T-helper 2 cell treated with Interferon-gamma antibody and Interleukin-4, amounts not matched to agents 100 ng/mL and 5 ng/mL, for 36 hours (primary cell): ENCODE measurements around the gene MAP3K7CL. TPM values are rescaled to one million over a fixed set of nuclear protein-coding genes. Genes with fewer than 3 reads are reported as not detected.
"Not testable (repeated sequence)": the region's sequence is repeated elsewhere in the genome, so short reads cannot be mapped to it uniquely, and the experiment has no call there.

ENCODE experiments used
- intact Hi-C: fragments of 100-400 bp; cut with micrococcal nuclease; formaldehyde crosslinking; loops from one replicate; pipeline ENCODE4 v1.15.1; 2023
- total RNA-seq: library from RNA; stranded (reverse); gene quantifications from 2 replicates; pipeline ENCODE4 v1.2.3, GENCODE V29; 2022

MAP3K7CL gene
- total RNA-seq, 1 donor from 2014 or later, result 5.1 TPM

DNA sequence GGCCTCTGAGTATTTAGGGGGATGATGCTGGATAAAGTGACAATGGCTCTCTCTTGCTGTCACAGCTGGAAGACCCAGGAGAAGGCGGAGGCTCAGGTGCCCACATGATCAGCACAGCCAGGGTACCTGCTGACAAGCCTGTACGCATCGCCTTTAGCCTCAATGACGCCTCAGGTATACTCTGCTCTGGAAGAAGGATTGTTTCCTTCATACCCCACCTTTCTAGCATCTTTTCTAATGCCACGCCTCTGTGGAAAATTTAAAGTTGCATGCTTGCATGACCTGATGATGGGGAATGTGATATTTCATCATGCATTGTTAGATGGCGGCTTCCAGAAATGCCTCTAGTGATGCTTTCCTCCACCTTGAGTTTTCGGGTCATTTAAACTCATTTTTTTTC is 2.8 kb downstream of the MAP3K7CL start:
- intact Hi-C loops, result no loop called here

DNA sequence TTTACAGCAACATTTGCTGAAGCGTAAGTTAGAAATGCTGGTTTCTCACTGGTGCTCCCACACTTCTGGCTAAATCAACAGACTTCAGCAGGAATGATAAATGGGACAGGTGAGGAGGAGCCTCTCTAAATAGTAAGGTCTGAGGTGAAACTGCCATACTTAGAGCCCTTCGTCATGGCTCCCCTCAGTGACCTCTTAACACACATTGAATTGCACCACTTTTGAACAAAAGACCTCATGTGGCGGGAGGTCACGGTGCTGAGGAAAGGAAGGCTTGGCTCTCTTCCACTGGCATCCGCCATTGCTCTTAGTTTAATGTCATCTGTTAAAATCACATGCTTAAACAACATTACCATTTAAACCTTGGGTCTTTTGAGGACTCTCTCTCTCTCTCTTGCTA is 3.4 kb downstream of the MAP3K7CL start:
- intact Hi-C loops, result no loop called here

DNA sequence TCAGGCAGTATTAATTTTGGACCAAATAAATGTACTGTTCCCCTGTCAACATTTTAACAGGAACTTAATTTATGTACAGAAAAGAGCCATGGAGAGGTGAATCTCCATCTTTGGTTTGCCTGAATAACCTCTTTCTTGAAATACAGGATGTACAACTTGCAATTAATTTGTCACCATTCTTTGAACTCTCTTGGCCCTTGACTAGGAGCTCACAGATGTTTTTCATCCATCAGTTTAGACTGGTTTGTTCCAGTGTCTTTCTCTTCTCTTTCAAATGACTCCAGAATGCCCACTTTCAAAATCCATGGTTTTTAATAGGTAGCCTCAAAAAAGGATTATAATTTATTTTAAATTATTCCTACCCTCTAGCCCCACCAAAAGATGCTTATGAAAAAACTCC is 5.0 kb downstream of the MAP3K7CL start:
- intact Hi-C loops, result no loop called here

DNA sequence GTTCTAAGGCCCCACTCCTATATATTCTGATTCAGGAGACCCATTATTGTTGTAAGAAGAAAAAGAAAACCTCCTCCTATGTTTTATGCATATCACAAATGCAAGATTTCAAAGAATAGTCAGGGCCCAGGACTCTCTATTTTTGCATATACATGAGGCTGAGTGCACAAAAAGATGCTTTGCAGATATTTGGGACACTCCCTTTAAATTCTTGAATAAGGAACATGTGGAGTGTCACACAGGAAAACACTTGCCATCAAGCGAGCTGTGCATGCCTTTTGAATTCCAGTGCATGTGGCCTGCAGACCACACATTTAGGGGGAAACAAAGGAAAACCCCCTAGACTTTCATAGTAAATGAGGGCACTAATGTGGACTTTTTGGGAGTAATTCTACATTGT is 5.6 kb downstream of the MAP3K7CL start:
- intact Hi-C loops, result no loop called here

DNA sequence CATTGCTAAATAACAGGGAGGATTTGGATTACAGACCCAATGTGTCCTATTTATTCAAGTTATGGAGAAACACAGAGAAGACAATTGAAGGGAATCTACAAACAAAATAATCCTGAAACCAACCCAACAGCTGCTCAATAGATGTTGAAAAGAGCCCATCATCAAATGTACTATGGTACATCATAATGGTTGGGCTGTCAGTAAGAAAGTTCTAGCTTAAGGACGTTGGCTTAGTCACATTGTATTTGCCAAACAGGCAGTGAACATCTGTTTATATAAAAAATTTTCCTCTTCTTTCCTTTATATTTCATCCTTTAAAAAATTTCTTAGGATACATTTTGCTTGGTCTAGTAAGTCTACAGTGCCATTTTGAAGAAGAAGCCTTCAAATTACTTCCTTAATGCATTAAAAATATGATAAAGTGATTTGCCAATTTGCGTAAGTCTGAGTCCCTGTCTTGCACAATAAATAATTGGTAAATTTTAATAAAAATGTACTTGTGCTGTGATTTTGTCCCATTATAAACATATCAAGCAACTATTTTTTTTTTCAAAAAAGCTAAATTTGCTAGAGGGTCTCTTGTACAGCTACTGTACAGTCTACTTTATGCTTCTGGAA is 14.4 kb downstream of the MAP3K7CL start:
- intact Hi-C loops, result no loop called here

DNA sequence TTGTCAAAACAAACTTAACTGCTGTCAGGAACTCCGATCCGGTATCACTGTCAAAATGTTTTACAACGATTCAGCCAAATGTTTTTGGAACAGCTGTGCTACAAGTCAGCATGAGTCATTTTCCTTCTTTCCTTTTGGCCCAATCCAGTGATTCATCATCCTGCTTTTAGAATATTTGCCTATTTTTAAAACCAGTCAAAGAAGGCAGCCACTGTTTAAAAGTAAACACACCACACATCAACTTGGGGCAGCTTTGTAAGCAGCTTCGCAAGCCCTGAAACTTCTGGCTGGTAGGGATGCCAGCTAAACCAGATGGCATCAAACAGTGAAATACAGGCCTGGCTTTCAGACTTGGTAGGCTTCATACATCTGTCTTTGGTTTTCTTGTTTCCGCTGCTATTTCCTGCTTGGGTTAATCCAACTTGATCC is 14.9 kb downstream of the MAP3K7CL start:
- intact Hi-C loops, result no loop called here

DNA sequence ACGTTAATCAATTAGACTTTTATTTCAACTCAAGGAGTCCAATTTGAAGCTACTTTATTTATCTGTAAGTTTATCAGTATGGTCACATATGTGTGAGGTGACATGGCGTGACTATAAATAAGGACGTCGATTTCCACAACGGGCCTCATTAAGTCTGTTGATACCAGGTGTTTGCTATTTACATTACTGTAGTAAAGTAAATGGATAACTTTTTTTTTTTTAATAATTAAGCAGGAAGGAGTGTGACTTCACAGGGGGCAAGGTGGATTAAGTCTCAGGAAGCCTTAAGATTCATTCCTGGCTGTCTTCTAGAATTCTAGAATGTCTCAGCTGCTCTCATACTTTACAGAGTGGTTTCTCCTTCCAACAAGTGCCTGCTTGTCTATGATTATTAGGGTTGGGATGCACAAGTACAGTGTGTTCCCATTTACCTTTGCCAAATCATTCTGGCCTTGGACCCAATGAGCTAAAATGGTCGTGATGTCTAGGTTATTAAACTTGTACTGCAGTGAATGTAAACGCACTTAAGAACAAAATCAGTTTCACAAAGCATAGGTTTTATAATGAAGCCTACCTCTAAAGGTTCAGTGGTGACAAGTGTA is 15.5 kb downstream of the MAP3K7CL start:
- intact Hi-C loops, result no loop called here

DNA sequence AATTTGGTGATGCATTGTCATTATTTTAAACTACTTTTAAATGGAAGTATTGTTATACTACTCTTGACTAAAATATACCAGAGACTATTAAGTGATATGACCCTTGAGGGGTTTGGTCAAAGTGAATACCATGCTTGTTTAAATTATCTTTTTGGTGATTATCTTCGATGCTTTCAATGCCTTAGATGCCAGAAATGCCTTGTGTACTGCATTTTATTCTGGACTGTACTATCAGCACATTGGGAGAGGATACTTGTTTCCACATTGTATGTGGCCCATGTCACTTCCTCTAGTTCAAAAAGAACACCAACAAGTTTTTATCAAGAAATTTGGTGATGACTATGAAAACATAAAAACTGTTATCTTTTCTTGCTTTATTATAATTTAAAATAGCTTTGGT is 16.3 kb downstream of the MAP3K7CL start:
- intact Hi-C loops, result no loop called here

DNA sequence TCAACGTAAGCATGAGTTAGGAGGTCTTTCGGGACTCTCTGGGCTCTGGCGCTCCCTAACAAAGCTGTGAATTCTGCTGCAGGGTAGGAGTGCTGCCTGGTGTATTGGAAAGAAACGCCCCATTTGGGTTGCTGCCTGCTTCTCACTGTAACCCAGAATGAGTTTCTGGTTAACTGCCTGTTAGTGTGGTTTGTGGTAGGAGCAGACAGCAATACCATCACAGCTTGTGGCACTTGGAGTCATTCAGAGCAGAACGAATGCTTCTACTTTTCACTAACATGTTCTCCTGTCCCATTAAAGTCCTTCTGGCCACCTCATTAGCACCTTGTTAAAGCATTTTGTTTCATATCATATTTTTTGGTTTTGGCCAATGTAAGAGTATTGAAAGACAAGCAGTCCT is 18.1 kb downstream of the MAP3K7CL start:
- intact Hi-C loops, result no loop called here

DNA sequence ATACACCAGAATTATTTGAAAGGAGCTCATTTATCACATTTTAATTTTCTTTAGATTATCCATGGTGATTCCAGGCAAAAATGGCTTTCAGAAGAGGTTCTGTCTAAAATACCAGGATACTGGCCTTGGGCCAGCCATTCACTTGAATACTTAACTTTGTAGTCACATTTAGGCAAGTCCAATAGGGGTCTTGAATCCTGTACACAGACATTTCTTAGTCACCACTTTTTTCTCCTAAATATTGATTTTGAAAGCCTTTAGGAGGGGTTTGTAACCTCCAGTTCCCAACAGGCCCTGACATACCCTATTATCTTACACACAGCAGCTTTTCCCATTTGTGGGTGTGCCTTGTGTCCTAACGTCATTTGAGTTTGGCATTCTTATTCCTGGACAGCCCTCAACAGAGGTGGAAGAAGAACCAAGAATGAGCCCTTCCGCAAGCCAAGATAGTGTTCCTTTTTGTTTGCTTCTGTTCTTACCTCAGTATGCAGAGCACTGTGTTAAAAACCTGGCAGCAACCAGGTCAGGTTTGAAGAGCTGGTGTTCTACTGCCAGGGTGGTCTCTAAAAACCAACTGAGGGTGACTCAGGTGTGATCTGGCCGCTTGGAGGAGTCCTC is 19.5 kb downstream of the MAP3K7CL start:
- intact Hi-C loops, result no loop called here

DNA sequence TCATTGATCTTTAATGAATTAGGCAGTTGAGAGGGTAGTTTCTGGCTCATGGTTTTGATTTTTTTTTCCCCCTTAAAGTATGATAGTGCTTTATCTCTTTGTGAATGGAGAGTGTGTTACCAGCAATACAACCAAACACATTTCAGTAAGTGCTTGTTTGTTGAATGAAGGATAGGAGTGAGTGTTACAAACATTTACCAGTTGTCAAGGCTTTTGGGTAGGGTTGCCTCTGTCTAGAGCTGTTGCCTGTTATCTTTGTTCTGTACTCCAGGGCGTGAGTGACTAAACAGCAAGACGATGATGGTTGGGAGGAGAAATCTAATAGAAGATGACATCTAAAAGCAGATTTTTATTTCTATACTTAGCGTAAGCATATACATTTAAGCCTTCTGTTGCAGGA is 21.5 kb downstream of the MAP3K7CL start:
- intact Hi-C loops, result no loop called here

DNA sequence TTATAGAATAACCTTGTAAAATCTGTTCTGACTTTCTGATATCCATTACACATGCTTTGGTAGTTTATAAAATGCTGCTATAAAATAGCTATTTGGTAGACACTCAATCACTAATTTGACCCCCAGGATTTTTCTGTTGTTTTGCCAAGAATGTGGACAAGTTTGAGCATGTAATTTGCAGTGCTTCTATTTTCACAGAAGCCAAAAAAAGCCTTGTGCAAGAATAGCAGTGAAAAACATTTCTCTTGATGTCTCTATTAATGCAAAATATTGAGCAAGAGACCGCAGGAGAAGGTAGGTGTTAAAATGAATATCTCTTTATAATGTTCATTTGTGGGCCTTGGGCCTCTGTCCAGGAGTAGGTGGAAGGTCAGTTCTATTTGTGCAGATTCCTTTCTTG is 22.5 kb downstream of the MAP3K7CL start:
- intact Hi-C loops, result no loop called here

DNA sequence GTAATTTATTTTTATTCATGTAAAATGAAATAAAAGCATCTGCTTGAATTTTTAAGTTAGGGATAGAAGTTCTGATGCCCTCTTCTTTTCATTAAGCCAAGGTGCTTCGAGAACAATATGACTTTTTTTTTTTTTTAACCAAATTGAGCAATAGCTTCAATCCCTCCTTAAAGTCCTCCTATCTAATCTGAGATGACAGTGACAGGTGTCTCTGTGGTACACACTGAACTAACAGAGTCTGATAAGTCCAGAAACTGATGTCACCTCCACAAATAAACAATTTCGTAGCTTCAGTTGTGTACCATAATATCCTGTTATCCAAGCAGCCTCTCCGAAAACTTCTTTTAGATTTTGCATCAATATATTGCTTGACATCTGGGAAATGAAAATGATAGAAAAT is 23.8 kb downstream of the MAP3K7CL start:
- intact Hi-C loops, result no loop called here

DNA sequence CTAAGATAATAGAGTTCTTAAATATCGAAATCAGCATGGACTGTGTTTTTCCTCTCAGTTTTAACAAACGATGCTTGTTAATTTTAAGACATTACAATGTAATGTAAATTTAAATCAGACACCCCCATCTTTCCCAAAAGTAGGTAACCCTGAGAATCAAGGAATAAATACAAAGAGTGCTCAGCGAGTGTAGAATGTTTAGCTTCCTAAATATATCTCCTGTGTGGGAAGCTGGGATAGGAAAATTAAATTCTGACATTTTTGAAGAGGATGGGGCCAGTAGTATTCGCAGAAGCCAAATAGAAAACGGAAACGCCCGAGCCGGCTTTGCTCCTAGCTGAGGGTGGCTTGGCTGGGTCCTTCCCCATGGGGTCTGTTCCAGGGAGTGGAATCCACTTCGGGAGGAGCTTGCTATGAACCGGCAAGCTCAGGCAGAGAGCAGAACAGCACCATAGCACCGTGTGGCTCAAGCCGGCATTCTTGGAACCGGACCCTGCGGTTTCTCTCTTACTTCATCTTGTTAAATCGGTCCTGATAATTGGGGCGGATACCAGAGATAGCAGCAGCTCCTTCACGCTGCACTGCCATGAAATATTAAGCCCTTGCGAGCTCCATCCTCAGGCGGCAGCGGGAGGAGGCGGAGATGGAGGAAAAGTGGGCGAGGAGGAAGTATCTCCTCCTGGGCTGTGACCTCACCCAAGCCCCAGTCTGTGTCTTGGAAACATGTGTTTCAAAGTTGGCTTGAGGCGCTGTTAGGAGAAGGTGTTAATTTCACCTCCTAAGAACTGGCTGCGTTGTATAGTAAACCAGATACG is 24.9 kb downstream of the MAP3K7CL start:
- intact Hi-C loops, result no loop called here

DNA sequence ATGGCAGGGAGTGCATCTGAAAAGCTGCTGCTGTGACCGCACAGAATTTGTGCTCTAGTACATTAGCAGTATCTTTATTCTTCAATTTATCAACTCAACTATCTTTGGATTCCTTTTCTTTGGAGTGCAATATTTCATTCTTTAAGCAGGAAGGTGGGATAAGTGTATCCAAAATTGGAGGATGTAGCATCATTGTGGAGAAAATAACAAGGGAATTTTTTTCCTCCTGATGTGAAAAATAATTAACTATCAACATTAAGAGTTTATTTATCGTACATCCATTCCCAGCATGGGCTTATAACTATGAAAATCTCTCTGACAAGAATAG is 25.5 kb downstream of the MAP3K7CL start:
- intact Hi-C loops, result no loop called here

DNA sequence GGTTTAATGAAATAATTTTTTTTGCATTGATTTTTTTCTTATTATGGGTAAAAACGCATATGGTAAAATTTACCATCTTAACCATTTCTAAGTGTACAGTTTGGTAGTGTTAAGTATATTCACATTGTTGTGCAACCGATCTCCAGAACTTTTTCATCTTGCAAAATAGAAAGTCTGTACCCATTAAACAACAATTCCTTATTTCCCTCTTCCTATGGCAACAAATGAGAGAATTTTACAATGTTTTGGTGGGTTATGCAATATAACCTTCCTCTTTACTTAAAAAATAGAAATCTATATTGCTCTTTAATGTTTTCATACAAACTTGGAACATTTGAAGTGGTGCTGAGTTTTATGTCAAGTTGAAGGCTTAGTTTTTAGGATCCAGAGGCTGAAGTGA is 26.6 kb downstream of the MAP3K7CL start:
- intact Hi-C loops, result no loop called here

DNA sequence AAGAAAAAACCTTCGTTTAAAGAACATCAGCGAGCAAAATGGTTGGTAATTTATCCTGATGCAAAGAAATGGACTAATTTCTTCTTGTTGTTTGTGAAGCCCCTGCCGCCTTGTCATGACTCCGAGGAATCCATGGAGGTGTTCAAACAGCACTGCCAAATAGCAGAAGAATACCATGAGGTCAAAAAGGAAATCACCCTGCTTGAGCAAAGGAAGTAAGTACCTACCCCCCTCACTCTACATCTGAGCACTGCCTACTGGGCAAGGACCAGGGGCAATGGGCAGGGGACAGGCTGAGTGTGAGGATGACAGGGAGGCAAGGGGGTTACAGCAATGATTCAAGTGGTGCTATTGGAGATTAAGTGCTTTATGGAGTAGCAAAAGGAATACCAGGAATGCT is 29.4 kb downstream of the MAP3K7CL start:
- intact Hi-C loops, result no loop called here

DNA sequence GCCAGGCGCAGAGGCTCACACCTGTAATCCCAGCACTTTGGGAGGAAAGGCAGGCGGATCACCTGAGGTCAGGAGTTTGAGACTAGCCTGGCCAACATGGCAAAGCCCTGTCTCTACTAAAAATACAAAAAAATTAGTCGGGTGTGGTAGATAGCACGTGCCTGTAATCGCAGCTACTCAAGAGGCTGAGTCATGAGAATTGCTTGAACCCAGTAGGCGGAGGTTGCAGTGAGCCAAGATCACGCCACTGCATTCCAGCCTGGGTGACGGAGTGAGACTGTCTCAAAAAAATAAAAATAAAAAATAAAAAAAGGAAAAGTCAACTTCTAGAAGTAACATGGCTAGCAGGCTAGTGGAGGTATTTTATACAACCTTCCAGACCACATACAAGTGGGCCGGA is 32.4 kb downstream of the MAP3K7CL start:
- intact Hi-C loops, result not testable (repeated sequence)

DNA sequence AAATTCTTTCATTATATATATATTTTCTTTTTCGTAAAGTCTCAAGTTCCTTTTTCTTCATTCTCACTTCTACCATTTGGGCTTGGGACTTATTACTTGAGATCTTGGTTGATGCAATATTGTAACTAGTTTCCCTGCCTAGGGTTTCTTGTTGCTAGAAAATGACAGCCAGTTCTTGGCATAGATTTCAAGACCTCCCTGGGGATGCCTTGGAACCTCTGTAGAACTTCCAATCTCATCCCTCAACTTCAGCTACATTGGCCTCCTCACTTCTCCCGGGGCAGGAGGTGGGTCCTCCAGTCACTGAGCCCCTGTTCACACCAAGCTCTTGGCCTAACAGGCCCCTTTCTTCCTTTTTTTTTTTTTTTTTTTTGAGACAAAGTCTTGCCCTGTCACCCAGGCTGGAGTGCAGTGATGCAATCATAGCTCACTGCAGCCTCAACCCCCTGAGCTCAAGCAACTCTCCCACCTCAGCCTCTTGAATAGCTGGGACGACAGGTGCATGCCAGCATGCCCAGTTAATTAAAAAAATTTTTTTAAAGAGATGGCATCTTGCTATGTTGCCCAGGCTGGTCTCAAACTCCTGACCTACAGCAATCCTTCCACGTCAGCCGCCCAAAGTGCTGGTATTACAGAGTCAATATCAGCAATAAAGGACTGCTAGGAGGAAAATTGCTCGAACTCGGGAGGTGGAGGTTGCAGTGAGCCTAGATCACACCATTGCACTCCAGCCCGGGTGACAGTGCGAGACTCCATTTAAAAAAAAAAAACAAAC is 33.1 kb downstream of the MAP3K7CL start:
- intact Hi-C loops, result loop anchor here (2.0 kb wide), 1 partner anchor 209 kb away; no protein-coding TSS in a partner anchor

DNA sequence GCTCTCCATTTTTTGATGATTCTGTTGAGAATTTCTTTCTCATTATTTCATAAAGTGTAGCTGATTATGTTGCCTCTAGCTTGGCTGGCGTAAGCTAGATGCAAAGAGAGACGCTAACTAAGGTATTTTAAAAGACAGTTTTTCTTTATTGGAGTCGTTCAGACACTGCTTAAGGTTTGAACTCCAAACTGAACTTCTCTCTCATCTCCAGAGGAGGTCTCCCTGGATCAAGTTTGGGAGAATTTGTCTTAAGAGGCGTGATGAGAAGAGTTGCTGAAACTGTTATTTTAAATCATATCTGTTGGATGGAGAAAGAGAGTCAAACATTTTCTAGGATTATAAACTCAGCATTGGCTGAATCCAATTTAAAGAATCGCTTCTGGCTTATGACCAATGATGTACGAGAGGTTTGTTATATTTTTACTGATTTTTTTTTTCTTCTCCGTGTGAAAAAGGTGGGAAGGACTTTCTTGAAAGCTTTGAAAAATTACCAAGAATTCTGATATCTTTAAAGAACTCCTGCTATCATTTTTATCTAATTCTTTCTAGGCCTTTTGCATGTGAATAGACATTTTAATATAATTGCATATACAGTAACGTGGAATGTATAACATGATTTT is 34.0 kb downstream of the MAP3K7CL start:
- intact Hi-C loops, result loop anchor here (2.0 kb wide), 1 partner anchor 208 kb away; no protein-coding TSS in a partner anchor

DNA sequence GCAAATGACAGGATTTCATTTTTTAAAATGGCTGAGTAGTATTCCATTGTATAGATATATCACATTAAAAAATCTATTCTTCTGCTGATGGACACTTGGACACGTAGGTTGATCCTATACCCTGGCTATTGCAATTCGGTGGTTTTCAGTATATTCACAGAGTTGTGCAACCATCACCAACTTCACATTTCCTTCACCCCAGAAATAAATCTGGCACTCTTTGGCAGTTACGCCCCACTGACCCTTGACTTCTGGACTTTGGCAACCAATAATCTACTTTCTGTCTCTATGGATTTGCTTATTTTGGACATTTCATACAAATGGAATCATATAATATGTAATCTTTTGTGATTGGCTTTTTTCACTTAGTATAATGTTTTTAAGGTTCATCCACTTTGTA is 35.9 kb downstream of the MAP3K7CL start:
- intact Hi-C loops, result no loop called here
